MM.1S (cell line): ENCODE data around the gene CWC25.

Source experiments
- CTCF ChIP-seq: fragments of 300-600 bp; sonication (generic); IDR thresholded peaks from 2 replicates; pipeline ENCODE4 v1.5.1; 2016; ENCODE audit warnings: antibody characterized with exemption, low read length, mixed read lengths
- EZH2 ChIP-seq: fragments of 300-600 bp; sonication (generic); optimal IDR thresholded peaks from 2 replicates; pipeline ENCODE3; 2017; ENCODE audit warnings: low read depth, mild to moderate bottlenecking, antibody characterized with exemption, low read length, mixed read lengths
- EZH2phosphoT487 ChIP-seq: fragments of 300-600 bp; sonication (generic); IDR thresholded peaks from 2 replicates; pipeline ENCODE4 v1.6.1; 2018; ENCODE audit warnings: antibody characterized with exemption, low read length

- TF ChIP-seq CTCF (no peak), EZH2phosphoT487 (no peak), EZH2 (no peak)
These were observed 43.1 kb upstream of the CWC25 start for GRCh38 chr17:38867968-38868816.
